H1 (cell line): ENCODE data around the gene FGF18. TPM values are rescaled to one million over a fixed set of nuclear protein-coding genes. Genes with fewer than 3 reads are reported as not detected.

ENCODE experiments used
- KDM5A ChIP-seq: fragments of 200-600 bp; IDR thresholded peaks from 2 replicates; pipeline ENCODE4 v1.7.1; 2012; ENCODE audit warnings: mild to moderate bottlenecking, low read length, inconsistent platforms, mixed read lengths
- NRF1 ChIP-seq: IDR thresholded peaks from 2 replicates; pipeline ENCODE4 v1.6.1; 2011; ENCODE audit warnings: mild to moderate bottlenecking, low read depth, low read length, improper control_type of control experiment
- POLR2A ChIP-seq, 2 experiments: IDR thresholded peaks; 1 replicate in 1 of 2; 2 replicates in 1 of 2; pipeline ENCODE4 v1.6.1; 2011; ENCODE audit warnings: low read depth in 2 of 2, low read length in 2 of 2, mild to moderate bottlenecking in 2 of 2; ENCODE audit errors: control extremely low read depth in 1 of 2
- SAP30 ChIP-seq: fragments of 300-600 bp; sonication (generic); IDR thresholded peaks from 2 replicates; pipeline ENCODE4 v1.7.1; 2012; ENCODE audit warnings: low read length, moderate library complexity, mild to moderate bottlenecking, inconsistent platforms; ENCODE audit not compliant: insufficient read depth, insufficient replicate concordance
- TAF1 ChIP-seq: IDR thresholded peaks from 2 replicates; pipeline ENCODE4 v1.6.1; 2011; ENCODE audit warnings: mild to moderate bottlenecking, low read depth, low read length
- TEAD4 ChIP-seq: IDR thresholded peaks from 2 replicates; pipeline ENCODE4 v1.6.1; 2012; ENCODE audit warnings: low read depth, low read length, inconsistent platforms, mixed read lengths
- polyA plus RNA-seq, 7 experiments: library from polyadenylated mRNA; depleted of rRNA in 3 of 7; stranded (reverse) in 5 of 7; unstranded in 2 of 7; fragments of >200 nt in 5 of 7; fragments of 200-250 nt in 2 of 7; gene quantifications; 1 replicate in 5 of 7; 2 replicates in 1 of 7; 4 replicates in 1 of 7; pipeline versions ENCODE4 v1.2.1 to v1.2.3, GENCODE V29; 2011 to 2013; ENCODE audit warnings: missing spikeins in 2 of 7, mixed read lengths in 2 of 7
- total RNA-seq: library from RNA; stranded (reverse); fragmentation: NEBNext Ultra II Directional; extraction: Animal tissue kit (Norgen Biotek cat#: 25700); gene quantifications from 2 replicates; pipeline ENCODE4 v1.2.1, GENCODE V29; 2021

Gene FGF18
- total and polyA plus RNA-seq, 2 of the 8 experiments (the other 6 are each of a cell fraction or from before 2014, with no cell fraction given) = 0.54 to 1.3 TPM

DNA sequence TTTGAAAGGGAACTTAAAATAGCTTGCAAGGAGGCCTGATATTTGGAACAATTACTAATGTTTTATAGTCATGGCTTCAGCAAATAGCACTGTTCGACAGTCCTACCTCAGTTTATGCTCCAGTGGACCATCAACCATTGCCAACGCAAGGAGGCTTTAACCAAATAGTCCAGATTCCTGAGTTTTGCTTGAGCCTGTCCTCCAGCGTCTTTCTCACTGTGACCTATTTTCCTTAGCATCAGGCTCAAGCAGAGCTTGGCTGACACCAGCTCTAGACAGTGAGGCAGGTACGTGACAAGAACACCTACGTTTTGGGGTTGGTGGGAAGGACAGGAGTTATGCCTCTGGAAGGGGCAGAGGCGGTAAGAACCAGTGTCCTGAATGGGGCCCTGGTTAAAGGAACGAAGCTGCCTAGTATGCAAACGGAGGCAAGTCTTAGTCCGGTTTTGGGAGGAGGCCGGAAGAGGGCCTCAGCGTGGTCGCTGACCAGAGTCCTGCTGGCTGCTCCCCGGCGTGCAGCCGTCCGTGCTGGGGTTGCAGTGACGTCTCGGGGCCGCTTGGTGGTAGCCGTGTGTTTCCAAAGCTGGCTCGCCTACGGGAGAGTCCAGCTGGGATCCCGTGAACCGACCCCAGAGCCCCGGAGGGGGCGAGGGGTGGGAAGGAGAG, 998 bp upstream of the FGF18 start (continued):
- TF ChIP-seq NRF1 (no peak), SAP30 (no peak), TAF1 (0 out of 2 replicates have a peak, but pooled peaks have one; percentile 5), TEAD4 (no peak), POLR2A (IDR thresholded peaks at IDR 0.05; ENCODE audit: control extremely low read depth in 1 of 2, low read depth in 2 of 2, low read length in 2 of 2) (no peak), KDM5A (no peak)
